GM12878 (cell line): ENCODE results near the gene ABHD1. TPM values are rescaled to one million over a fixed set of nuclear protein-coding genes. Genes with fewer than 3 reads are reported as not detected.

Source experiments
- ATAC-seq: fragments of 200-7000 bp; cut with Tn5 transposase; 3 replicates; pipeline ENCODE4 v1.9.1; 2020; ENCODE audit warnings: mild to moderate bottlenecking, moderate library complexity
- BruUV-seq: library from RNA; stranded (reverse); fragments of 400-500 nt; replicated peaks from 2 replicates; lab custom pipeline; 2021; lab: Mats Ljungman, UMichigan
- CTCF ChIA-PET: fragments of 300-600 bp; sonication (Branson Sonifier 250); formaldehyde crosslinking; extraction: SDS; loops from one replicate; lab custom pipeline; 2021; ENCODE audit warnings: inconsistent platforms; lab: Yijun Ruan, JAX
- POLR2A ChIA-PET: fragments of 350-600 bp; formaldehyde crosslinking; extraction: SDS; loops from one replicate; lab custom pipeline; 2021; ENCODE audit warnings: inconsistent platforms; lab: Charles Lee
- RAD21 ChIA-PET: fragments of 300-600 bp; sonication (Branson Sonifier 250); formaldehyde crosslinking; loops from one replicate; lab custom pipeline; 2023; ENCODE audit warnings: antibody characterized with exemption; ENCODE audit not compliant: unreplicated experiment; lab: Charles Lee
- SMC1A ChIA-PET: fragments of 300-600 bp; sonication (Branson Sonifier 250); formaldehyde crosslinking; loops from one replicate; lab custom pipeline; 2023; ENCODE audit not compliant: unreplicated experiment, uncharacterized antibody; lab: Charles Lee
- DNase-seq: peaks from one replicate; pipeline ENCODE4 v3.0.0-alpha.2; 2011; ENCODE audit warnings: low read depth, low spot score
- FAIRE-seq: peaks from 3 replicates; lab custom pipeline; 2011; peaks lifted over from hg19 to GRCh38; lab: Jason Lieb, UNC
- H2AFZ ChIP-seq: 2 replicates; pipeline ENCODE4 v1.6.0; 2011; ENCODE audit warnings: low read depth, low read length, control low read depth; ENCODE audit not compliant: control insufficient read depth
- H3K27ac ChIP-seq: 2 replicates; pipeline ENCODE4 v1.5.1; 2011; ENCODE audit warnings: control low read depth; ENCODE audit not compliant: control insufficient read depth, insufficient read depth
- H3K27me3 ChIP-seq, 2 experiments: replicated peaks in 1 of 2; 2 replicates each; pipeline versions ENCODE4 v1.6.0 to v1.6.1; 2011; ENCODE audit warnings: low read length in 1 of 2; ENCODE audit not compliant: control insufficient read depth in 2 of 2, insufficient read depth in 2 of 2
- H3K36me3 ChIP-seq, 2 experiments: 2 replicates each; pipeline ENCODE4 v1.5.1; 2011; ENCODE audit warnings: low read length in 1 of 2; ENCODE audit not compliant: control insufficient read depth in 2 of 2, insufficient read depth in 2 of 2
- H3K4me1 ChIP-seq: 2 replicates; pipeline ENCODE4 v1.6.1; 2011; ENCODE audit warnings: mild to moderate bottlenecking, low read length, moderate library complexity, mixed read lengths; ENCODE audit not compliant: control insufficient read depth, insufficient read depth
- H3K4me2 ChIP-seq: 2 replicates; pipeline ENCODE4 v1.6.0; 2011; ENCODE audit warnings: control low read depth; ENCODE audit not compliant: control insufficient read depth, insufficient read depth
- H3K4me3 ChIP-seq: fragments of 200-600 bp; sonication (generic); 2 replicates; pipeline ENCODE4 v1.5.1; 2016
- H3K79me2 ChIP-seq: 2 replicates; pipeline ENCODE4 v1.6.0; 2011; ENCODE audit warnings: low read length; ENCODE audit not compliant: control insufficient read depth, insufficient read depth
- H3K9ac ChIP-seq: 2 replicates; pipeline ENCODE4 v1.8.0; 2011; ENCODE audit warnings: low read length, control low read depth, mixed read lengths; ENCODE audit not compliant: control insufficient read depth, insufficient read depth
- H3K9me3 ChIP-seq: replicated peaks from 3 replicates; pipeline ENCODE4 v1.5.1; 2011; ENCODE audit warnings: mild to moderate bottlenecking, low read length; ENCODE audit not compliant: control insufficient read depth, insufficient read depth
- H4K20me1 ChIP-seq: 2 replicates; pipeline ENCODE4 v1.6.0; 2011; ENCODE audit not compliant: control insufficient read depth, insufficient read depth
- ASH2L ChIP-seq: fragments of 300-600, 200-600 bp; sonication (generic); IDR thresholded peaks from 2 replicates; pipeline ENCODE4 v1.6.1; 2017; ENCODE audit warnings: low read depth, mild to moderate bottlenecking, borderline replicate concordance
- ATF3 ChIP-seq: IDR thresholded peaks from 2 replicates; pipeline ENCODE4 v1.6.1; 2011; ENCODE audit warnings: low read depth, mild to moderate bottlenecking, low read length, moderate library complexity, borderline replicate concordance; ENCODE audit errors: extremely low read depth
- BCL11A ChIP-seq: IDR thresholded peaks from 2 replicates; pipeline ENCODE4 v1.6.1; 2011; ENCODE audit warnings: low read depth, low read length
- CBX3 ChIP-seq: fragments of 200-600 bp; sonication (generic); IDR thresholded peaks from 2 replicates; pipeline ENCODE4 v1.6.1; 2016; ENCODE audit warnings: low read depth, borderline replicate concordance
- DPF2 ChIP-seq: fragments of 450-650 bp; IDR thresholded peaks from 2 replicates; pipeline ENCODE4 v1.6.1; 2017; ENCODE audit warnings: mild to moderate bottlenecking
- EED ChIP-seq: sonication (generic); IDR thresholded peaks from 2 replicates; pipeline ENCODE4 v1.6.1; 2016; ENCODE audit warnings: antibody characterized with exemption, low read depth
- EGR1 ChIP-seq, 2 experiments: IDR thresholded peaks; 1 replicate in 1 of 2; 2 replicates in 1 of 2; pipeline ENCODE4 v1.6.1; 2011 to 2012; ENCODE audit warnings: low read depth in 2 of 2, low read length in 2 of 2, borderline replicate concordance in 1 of 2, mild to moderate bottlenecking in 1 of 2, moderate library complexity in 1 of 2
- KAT2A ChIP-seq: conservative IDR thresholded peaks from 2 replicates; pipeline ENCODE4 v1.6.1; 2011; ENCODE audit warnings: low read depth, low read length; ENCODE audit not compliant: control insufficient read depth
- MLLT1 ChIP-seq: fragments of 450-650 bp; IDR thresholded peaks from 2 replicates; pipeline ENCODE4 v1.6.1; 2016; ENCODE audit warnings: mild to moderate bottlenecking
- NKRF ChIP-seq: fragments of 450-650 bp; conservative IDR thresholded peaks from 2 replicates; pipeline ENCODE4 v1.6.1; 2017; ENCODE audit warnings: mild to moderate bottlenecking, moderate library complexity
- PRDM15 ChIP-seq: fragments of 450-650 bp; formaldehyde crosslinking; IDR thresholded peaks from 2 replicates; pipeline ENCODE4 v1.4.0; 2020; ENCODE audit warnings: mild to moderate bottlenecking, moderate library complexity
- SMAD1 ChIP-seq: fragments of 450-650 bp; IDR thresholded peaks from 2 replicates; pipeline ENCODE4 v1.6.1; 2018; ENCODE audit warnings: mild to moderate bottlenecking, low read depth; ENCODE audit not compliant: partially characterized antibody
- SREBF1 ChIP-seq: IDR thresholded peaks from 2 replicates; pipeline ENCODE4 v1.6.1; 2012; ENCODE audit warnings: mild to moderate bottlenecking, low read length
- SREBF2 ChIP-seq: IDR thresholded peaks from 2 replicates; pipeline ENCODE4 v1.6.1; 2012; ENCODE audit warnings: mild to moderate bottlenecking, low read length
- SUPT20H ChIP-seq: IDR thresholded peaks from 2 replicates; pipeline ENCODE4 v1.6.1; 2011; ENCODE audit warnings: low read depth, mild to moderate bottlenecking, low read length, moderate library complexity, borderline replicate concordance; ENCODE audit not compliant: control insufficient read depth
- WGBS: methylation state at CpG from one replicate; pipeline ENCODE4 v1.1.6; 2016; ENCODE audit warnings: low lambda C conversion rate; ENCODE audit not compliant: insufficient replicate concordance, insufficient coverage; ENCODE audit errors: missing lambda C conversion rate; 5-methylcytosine and 5-hydroxymethylcytosine counted together
- in situ Hi-C: fragments of 300-500 bp; cut with MboI; formaldehyde crosslinking; loops from 9 replicates; pipeline ENCODE4 v1.14.3; 2018; ENCODE audit warnings: mixed read lengths
- intact Hi-C: fragments of 100-400 bp; cut with micrococcal nuclease; formaldehyde crosslinking; loops from one replicate; pipeline ENCODE4 v1.14.2; 2022; ENCODE audit not compliant: unreplicated experiment
- polyA plus RNA-seq, 11 experiments: library from polyadenylated mRNA; depleted of rRNA in 4 of 11; unstranded in 6 of 11; stranded (reverse) in 5 of 11; fragments of >200 nt; fragmentation: Nextera tagmentation in 4 of 11; fragmentation: Illumina TruSeq in 1 of 11; extraction: Ambion mirVana in 4 of 11; extraction: Trizol in 1 of 11; gene quantifications; 1 replicate in 1 of 11; 2 replicates in 10 of 11; pipeline versions ENCODE4 v1.2.1 to v1.2.3, GENCODE V29; 2011 to 2016; ENCODE audit warnings: inconsistent platforms in 2 of 11, missing spikeins in 2 of 11, low read depth in 1 of 11
- total RNA-seq, 4 experiments: library from RNA; depleted of rRNA in 3 of 4; stranded (reverse); fragments of >200 nt in 3 of 4; fragmentation: Illumina TruSeq in 1 of 4; extraction: Trizol in 1 of 4; gene quantifications; 2 replicates each; pipeline versions ENCODE4 v1.2.1 to v1.2.3, GENCODE V29; 2013 to 2021

ABHD1 gene
- total and polyA plus RNA-seq, 10 of the 15 experiments (the other 5 are each of a cell fraction or from before 2014, with no cell fraction given): 0.04 to 0.35 (median 0.17) TPM; not detected in 2

- no peak for TF ChIP-seq MLLT1
These were observed 17.6 kb upstream of the ABHD1 start (continued) for GRCh38 chr2:27105981-27106380.

GRCh38 chr2:27108221-27108620, 15.4 kb upstream of the ABHD1 start:
- no peaks in the 10 kb centered on the region for H3K4me1 ChIP-seq
- H3K27me3 ChIP-seq: no peaks in the 10 kb centered on the region; a peak in 2 of 4 replicates
- in situ Hi-C loops: no loop called here
- FAIRE-seq (no peak), ATAC-seq (no peak), DNase-seq (no peak)
- intact Hi-C loops: no loop called here
- ChIA-PET POLR2A (no interaction called here), RAD21 (no interaction called here), CTCF (interaction anchor here (0.6 to 1.6 kb wide), 3 partner anchors 25 to 198 kb away, joined by 3 read pairs; no protein-coding TSS in a partner anchor), SMC1A (interaction anchor here (0.7 to 1.0 kb wide), 2 partner anchors 163 to 1047 kb away, joined by 3 read pairs; no protein-coding TSS in a partner anchor)
- no peak overlapping the region for H3K4me2 ChIP-seq
- no peak overlapping the region for H3K9ac ChIP-seq
- H3K27ac ChIP-seq: no peak overlapping the region
- 81% methylated on average over 2 of the region's 2 CpGs for WGBS
- H2AFZ ChIP-seq: no peak overlapping the region
- no peak for TF ChIP-seq SMAD1
- no peak for TF ChIP-seq NKRF
- TF ChIP-seq DPF2: no peak
- TF ChIP-seq ATF3: no peak
- TF ChIP-seq KAT2A: no peak
- no peak for TF ChIP-seq SUPT20H
- TF ChIP-seq CBX3: no peak
- TF ChIP-seq ASH2L: no peak
- no peak for TF ChIP-seq EED
- no peak for TF ChIP-seq EGR1 (IDR thresholded peaks at IDR 0.05; ENCODE audit: borderline replicate concordance in 1 of 2, low read depth in 2 of 2, low read length in 2 of 2)
- TF ChIP-seq BCL11A: no peak
- TF ChIP-seq SREBF2: no peak
- no peak for TF ChIP-seq SREBF1
- TF ChIP-seq PRDM15 (CRISPR knock-in tag): no peak
- H4K20me1 ChIP-seq: no peaks in the 10 kb centered on the region
- H3K4me3 ChIP-seq: no peak overlapping the region
- no TSS peak for BruUV-seq
- H3K36me3 ChIP-seq: no peaks in the 10 kb centered on the region
- no peaks in the 10 kb centered on the region for H3K79me2 ChIP-seq
- H3K9me3 ChIP-seq: no peaks in the 10 kb centered on the region
